CD1c-positive myeloid dendritic cell (primary cell): ENCODE measurements around the gene SLC35E4.
"Not testable (repeated sequence)": the region's sequence is repeated elsewhere in the genome, so short reads cannot be mapped to it uniquely, and the experiment has no call there.

Source experiments
- DNase-seq: peaks from one replicate; pipeline ENCODE4 v3.0.0-alpha.2; 2016; ENCODE audit errors: extremely low spot score

SLC35E4 gene

DNA sequence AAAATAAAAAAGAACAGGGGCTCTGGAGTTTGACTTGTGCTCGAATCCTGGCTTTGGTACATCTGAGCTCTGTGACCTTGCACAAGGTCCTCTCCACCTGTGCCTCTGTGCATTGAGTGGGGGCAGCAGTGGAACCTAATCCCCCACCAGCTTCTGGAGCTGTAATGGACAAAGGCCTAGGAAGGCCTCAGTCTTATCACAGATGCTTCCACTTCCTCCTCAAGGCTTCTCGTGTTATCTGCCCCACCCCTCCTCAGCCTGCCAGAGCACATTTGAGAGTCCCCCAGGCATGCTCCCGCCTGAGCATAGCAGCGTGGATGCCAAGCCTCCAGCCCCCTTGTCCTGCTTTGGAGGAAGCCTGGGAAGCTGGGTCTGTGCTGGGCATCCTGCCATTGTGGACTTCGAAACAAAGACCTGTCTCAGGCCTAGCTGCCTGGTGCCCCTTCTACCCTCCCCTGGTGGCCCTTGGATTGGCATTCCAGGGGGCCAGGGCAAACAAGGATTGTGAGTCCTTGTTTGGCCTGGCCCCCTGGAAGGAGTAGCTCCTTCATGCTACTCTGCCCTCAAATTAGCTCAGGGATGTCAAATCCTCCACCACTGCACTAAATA lies 15.0 kb downstream of the SLC35E4 start:
- DNase-seq, result no peak

DNA sequence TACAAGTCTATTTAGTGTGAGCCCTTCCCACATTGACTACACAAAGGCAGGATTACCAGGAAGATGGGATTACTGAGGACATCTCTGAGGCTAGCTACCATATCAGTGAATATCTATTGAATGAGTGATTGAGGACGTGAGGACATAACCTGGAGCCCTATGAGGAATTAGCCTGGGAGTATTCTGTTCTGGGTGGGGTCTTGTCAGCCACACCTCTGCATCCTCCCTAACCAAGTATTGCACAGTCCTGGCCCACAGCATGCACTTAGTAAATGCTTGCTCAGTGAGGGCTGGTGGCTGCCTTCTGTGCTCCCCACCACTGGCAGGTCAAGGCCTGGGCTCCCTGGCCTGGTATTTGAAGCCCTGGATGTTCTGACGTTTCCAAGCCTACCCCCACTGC lies 17.3 kb downstream of the SLC35E4 start:
- no peak for DNase-seq

DNA sequence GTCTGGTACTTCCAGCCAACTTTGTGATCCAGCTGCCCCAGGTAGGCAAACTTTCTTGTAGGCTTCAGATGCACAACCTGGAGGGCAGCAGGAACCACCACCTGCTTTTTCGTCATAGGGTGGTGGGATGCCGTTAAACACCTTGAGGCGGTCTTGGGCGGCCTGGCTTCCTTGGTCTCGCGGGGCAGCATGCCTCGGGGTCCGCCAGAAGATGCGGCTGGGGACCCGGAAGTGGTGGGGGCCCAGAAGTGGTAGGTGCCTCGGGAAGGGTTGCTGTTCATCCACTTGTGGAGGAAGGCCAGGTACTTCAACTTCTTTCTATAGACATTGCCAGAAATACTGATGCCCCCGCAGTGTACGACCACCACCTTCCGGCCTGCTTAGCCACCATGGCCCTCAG lies 18.8 kb downstream of the SLC35E4 start:
- no peak for DNase-seq

DNA sequence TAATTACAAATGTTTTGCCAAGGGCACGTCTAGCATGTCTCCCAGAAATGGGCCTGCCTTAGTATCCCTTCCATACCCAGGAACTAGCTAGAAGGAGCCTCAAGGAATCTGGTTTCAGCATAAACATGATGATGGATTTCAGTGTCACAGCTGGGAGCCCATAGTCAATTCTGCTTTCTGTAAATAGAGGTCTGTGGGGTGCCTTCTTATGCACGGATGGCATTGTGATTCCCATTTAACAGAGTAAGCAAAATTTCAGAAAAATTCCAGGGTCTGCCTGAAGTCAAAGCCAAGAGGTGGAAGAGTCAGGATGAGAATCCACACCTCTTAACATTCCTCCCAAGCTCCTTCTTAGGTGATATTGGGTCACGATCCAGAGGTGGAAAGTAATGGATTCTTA lies 20.0 kb downstream of the SLC35E4 start:
- DNase-seq, result no peak

DNA sequence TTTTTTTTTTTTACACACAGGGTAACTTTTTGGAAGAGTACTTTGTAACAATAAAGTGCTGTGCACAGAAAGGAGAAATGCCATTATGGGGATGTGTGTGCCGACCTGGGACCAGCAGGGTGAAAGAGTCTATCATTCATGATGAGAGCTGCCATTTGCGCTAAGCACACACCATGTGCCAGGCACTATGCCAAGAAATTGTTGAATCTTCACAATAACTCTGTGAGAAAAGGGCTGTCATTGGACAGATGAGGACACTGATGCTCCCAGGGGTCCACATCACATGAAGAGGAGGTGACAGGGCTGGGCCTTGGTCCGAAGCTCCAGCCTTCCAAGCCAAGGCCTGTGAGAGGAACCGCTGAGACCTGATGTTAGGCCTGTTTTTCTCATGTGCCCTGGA lies 26.5 kb downstream of the SLC35E4 start:
- DNase-seq, result no peak

DNA sequence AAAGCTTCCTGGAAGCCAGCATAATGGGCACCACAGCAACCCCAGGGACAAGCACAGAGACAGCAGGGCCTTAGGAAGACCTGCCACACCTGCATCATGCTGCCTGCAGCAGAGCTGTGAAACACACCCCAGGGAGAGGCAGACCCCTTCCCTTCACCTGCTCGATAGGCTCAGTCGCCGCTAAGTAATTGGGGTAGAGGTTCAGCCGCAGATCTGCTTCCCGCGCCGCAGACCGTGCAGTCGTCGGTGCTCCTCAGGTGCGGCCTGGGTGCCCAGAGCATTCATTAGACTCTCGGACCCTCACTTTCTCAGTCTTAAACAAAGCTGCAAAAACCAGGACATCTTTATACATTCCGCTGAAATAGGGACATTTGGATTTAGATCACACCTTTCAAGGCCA lies 29.2 kb downstream of the SLC35E4 start:
- no peak for DNase-seq

DNA sequence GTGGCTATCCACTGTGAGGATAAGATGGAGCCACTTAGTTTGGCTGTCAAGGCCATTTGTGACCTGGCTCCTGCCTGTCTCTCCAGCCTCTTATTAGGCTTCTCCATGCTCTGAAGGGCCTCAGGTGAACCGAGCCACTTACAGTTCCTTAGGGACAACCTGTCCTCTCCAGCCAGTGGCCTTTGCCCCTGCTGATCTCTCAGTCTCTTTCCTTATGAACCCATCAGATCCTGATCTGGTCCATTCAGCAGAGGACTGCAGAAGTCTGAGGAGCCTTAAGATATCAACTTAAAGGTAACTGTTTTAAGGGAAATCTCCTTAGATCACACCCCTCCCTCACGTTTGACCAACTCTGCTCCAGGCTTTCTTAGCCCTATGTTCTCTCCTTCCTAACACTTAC lies 29.7 kb downstream of the SLC35E4 start:
- no peak for DNase-seq

DNA sequence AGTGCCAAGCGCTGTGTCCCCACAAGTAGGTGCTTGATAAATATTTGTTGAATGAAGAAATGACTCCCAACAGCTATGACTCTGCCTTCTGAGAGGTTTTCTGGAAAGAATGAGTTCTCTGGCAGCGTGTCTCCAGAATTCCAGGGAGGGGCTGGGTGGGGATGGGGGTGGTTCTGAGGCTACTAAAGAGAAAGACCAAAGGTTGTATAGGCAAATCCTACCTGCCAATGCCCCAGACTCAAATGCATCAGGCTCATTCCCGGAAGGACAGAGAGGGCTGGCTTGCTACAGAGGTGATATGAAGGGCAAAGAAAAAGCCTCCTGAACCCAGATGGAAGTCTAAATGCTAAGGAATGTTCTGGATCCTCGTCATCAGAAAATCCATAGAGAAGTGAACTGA lies 30.2 kb downstream of the SLC35E4 start:
- no peak for DNase-seq

DNA sequence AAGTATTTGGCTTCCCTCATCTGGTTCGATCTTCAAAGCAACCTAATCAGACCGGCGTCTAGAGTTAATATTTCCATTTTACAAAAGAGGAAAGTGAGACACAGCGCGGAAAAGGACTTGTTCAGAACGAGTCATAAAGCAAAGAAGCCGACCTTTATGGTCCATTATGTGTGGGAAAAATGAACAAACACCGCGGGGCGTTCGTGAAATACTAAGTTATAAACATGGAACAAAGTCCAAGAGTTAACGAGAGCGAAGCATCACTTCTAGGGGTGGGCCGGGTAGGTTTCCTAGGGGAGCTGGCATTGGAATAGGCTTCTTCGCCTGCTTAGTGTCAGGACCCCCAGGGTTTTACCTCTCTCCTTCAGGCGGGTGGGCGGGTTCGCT lies 31.5 kb downstream of the SLC35E4 start:
- no peak for DNase-seq

DNA sequence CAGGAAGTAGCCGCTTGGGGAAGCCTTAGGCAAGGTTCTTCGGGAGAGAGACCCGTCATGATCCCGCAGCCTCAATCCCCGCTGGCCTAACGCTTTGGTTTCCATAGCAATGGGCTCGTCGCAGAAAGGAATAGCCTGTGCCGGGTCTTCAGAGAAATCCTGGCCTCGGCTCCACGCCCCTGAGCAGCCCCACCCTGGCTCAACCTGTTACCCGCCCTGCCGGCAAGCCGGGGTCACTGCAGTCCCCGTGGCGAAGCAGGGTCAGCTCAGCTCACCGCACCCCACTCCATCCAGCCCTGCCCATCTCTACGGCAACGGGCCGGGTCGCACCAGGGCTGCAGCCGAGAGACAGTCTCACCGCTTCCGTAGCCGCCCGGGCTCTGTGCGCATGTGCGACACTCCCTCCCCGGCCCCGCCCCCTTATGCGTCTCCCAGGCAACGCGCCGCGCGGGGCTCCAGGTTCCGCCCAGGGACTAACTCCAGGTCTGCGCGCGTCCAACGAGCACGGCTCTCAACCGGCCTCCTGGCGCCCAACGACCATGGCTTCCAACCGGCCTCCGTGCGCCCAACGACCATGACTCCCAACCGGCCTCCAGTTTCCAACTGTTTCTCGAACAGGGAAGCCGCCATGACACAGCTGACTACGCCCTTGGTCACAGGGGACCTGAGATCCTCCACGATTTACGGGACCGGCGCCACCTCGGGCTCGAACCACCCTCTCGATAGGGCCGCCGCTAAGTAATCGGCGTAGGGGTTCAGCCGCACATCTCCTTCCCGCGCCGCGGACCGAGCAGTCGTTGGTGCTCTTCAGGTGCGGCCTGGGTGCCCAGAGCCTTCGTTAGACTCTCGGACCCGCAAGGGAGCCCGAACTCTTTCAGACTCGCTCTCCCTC lies 32.2 kb downstream of the SLC35E4 start, which contains the start of gene DUSP18:
TSS of gene DUSP18 (minus strand) at position 382 of the 892 bp plus-strand sequence. CDS start 3,872 bp downstream, outside the sequence.
- peak; percentile 97 for DNase-seq

DNA sequence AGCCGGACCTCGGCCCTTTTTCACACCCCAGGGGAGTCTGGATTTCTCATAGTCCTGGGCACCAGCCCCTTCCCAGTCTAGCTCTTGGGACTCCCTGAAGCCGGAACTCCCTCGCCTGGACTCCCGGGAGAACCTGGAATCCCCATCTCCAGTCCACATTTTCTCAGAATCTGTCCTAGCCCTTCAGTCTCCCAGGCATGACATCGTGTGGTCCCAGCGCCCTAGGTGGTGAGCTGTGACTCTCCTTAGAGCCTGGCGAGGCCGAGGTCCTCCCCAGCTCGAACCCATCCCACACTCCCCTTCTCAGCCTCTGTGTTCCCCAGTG lies 32.8 kb downstream of the SLC35E4 start:
- DNase-seq, result no peak

DNA sequence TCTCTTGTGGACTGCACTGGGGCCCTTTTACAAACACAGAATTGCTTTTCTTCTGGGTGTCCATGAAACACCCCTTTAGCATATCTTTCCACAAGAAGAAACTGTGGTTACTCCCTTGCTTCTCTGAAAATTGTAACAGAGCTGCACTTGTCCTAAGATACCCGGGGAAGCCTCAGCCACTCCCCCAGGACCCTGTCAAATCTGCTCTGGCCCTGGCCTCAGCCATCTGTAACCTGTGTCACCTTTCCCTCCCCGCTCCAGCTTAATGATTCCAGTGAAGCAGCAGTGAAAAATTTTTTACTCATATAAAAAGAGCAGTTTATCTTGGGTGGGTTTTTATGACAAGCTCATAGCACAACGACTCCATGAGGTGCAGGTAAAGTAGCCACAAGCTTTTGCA lies 35.5 kb downstream of the SLC35E4 start:
- no peak for DNase-seq

DNA sequence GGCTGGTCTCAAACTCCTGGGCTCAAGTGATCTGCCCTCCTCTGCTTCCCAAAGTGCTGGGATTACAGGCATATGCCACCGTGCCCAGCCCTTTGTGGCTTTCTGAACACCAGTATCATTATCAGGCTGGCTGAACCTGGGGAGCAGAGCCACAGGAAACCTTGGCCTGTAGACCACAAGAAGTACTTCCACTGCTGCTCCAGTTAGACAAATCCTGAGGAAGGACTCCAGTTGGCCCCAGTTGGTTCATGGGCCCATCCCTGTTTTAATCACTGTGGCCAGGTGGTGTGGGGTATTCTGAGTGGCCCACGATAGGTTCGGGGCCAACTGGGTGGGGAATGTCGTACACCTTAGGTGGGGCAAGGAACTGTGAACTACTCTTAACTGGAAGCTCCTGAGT lies 37.6 kb downstream of the SLC35E4 start:
- no peak for DNase-seq

DNA sequence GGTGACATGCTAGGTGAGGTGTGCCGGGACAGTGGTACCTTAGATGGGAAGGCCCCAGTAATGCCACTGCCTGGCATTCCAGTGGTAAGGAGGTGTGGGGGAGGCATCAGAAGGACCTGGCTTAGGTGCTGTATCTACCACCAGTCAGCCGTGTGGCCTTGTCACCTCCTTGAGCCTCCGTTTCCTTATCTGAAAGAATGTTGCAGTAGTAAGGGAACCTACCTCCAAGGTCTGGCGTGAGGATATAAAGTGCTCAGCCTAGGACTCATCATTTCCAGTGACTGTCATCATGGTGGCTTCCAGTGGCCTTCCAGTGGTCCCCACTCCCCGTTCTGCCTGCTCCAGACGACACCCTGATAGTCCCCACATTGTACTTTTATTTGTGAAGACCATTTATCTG lies 38.9 kb downstream of the SLC35E4 start:
- DNase-seq, result no peak

DNA sequence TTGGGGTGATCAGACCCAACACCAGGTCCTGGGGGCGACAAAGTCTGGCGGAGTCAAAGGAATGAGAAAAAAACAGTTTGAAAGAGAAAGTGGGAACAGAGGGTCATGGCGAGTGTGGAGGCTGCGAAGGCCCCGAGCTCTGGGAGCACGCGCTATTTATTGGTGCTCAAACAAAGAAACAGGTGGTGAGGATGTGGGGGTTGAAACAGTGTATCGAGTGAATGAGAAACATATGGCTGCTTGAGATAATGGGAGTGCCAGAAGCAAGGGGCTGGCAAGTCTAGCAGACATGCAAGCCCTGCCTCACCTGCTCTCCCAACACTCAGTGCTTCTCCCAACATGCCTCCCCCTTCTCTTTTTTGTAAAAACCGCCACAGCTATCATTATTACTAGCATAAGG lies 39.9 kb downstream of the SLC35E4 start:
- DNase-seq, result no peak

DNA sequence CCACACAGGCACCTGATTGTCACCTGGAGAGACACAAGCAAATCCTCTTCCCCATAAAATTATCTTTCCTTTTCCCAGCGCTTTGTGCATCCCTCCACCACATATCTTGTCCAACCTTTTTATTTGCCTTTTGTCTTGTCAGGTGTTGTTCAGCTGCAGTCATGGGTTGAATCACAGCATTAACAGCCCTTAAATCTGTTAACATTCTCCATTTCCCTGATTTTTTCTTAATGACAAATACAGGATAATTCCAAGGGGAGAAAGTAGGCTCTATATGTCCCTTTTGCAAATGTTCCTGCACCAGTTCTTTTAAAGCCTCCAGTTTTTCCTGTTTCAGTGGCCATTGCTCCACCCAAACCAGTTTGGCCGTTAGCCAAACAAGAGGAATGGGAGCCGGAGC lies 41.0 kb downstream of the SLC35E4 start:
- not testable (repeated sequence) for DNase-seq

DNA sequence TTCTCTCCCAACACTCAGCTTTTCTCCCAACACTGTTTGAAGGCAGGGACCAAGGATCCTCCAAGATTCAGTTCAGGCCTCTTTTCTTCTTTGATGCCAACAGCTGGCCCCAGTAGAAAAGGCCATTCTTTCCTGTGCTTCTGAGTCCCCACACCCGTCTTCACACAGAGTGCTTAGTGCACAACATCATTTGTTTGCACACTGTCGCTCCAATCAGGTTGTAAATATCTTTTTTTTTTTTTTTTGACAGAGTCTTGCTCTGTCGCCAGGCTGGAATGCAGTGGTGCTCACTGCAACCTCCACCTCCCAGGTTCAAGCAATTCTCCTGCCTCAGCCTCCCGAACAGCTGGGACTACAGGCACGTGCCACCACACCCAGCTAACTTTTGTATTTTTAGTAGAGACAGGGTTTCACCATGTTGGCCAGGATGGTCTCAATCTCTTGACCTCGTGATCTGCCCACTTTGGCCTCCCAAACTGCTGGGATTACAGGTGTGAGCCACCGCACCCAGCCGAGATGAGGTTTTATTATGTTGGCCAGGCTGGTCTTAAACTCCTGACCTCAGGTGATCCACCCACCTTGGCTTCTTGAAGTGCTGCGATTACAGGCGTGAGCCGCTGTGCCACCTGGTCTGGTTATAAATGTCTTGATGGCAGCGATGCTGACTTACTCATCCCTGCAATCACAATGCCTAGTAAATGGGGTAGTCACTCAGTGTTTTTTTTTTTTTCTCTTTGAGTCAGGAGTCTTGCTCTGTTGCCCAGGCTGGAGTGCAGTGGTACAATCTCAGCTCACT lies 44.5 kb downstream of the SLC35E4 start:
- not testable (repeated sequence) for DNase-seq

DNA sequence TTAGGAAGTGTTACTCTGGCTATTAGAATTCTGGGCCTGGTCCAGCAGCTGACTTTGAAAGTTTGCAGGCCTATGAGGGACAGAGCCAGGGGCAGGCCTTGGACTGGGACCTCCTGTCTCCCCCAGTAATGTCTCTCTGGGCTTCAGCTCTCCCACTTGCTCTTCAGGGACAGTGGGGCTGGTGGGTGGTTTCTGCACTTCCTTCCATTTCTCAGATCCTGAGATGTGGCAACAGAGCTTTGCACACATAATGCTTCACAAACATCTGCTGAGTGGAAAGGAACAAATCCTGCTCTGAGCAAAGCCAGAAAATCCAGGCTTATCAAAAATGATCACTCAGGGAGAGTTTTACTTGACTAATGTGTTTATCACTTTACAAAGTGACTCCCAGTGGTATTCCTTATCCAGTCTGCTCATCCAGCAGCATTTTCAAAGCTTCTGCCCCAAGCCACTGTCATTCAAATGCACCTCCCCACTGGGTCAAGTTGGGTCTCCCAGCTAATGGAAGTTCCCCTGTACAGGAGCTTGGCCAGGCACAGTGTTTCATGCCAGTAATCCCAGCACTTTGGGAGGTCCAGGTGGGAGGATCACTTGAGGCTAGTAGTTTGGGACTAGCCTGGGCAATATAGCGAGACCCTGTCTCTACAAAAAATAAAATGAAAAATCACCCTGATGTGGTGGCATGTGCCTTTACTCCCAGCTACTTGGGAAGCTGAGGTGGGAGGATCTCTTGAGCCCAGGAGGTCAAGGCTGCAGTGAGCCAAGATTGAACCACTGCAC lies 45.6 kb downstream of the SLC35E4 start:
- DNase-seq, result peak; percentile 51

DNA sequence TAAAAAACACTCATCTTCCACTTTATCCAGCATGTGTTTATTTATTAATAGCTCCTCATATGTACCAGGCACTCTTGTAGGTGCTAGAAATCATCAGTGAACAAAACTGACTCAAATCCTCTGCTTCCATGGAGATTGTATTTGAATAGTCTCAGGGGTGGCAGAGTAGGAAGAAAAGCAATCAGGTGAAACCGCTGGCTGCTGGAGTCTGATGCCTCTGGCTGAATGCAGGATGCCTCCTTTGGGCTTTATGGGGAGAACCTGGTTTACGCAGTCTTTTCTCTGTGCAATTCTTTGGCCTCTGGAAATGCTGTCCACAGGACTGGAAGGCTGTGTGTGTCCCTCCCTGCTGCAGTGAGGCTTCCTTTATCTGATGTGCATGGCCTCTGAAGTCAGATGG lies 46.2 kb downstream of the SLC35E4 start:
- DNase-seq, result no peak

DNA sequence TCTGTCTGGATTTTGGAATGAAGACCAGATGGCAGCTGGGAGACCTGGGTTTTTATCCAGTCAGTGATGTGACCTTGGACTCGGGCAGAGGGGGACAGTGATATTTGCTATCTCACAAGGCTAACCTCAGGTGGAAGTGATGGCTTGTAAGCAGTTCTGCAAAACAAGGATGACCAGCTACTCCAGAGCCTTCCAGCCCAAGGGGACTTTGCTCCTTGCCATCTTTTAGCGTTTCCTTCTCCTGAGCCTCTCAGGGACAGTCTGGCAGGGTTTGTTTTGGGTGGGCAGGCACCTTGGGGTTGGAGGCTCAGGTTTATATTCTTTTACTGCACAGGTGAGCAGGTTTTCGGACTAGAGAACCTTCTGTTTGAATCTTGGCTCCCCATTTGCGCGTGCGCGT lies 49.6 kb downstream of the SLC35E4 start:
- no peak for DNase-seq

DNA sequence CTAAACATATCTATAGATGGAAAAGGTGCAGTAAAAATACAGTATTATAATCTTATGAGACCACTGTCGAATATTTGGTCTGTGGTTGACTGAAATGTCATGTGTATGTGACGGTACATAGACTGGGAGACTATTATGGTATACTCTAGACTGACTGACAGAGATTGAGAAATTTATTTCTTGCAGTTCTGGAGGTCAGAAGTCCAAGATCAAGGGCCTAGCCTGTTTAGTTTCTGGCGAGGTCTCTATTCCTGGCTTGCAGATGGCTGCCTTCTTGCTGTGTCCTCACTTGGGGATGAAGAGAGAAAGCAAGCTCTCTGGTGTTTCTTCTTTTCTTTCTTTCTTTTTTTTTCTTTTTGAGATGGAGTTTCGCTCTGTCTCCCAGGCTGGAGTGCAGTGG lies 51.8 kb downstream of the SLC35E4 start:
- DNase-seq, result no peak

DNA sequence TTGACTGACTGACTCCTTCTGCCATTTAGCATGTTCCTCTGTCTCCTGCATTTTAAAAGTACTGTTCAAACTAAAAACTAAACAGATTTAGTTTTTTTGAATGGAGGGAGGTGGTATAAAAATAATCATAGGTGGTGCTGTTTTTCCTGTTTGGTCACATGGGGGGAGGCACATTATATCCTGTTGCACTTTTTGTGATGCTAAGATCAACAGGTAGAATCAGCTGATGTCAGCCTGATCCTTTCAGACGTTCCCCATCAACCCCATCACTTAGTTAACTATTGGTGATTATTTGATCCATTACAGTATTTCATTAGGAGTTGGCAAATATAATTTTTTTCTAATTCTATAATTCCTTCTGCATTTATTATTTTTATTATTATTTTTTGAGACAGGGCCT lies 54.0 kb downstream of the SLC35E4 start:
- no peak for DNase-seq
